Measurements from ENCODE around the gene BLMH. TPM values are rescaled to one million over a fixed set of nuclear protein-coding genes. Genes with fewer than 3 reads are reported as not detected.

Gene BLMH
- total and polyA plus RNA-seq, 10 of the 15 experiments (the other 5 are each of a cell fraction or from before 2014, with no cell fraction given): 16.1 to 63.9 (median 54.0) TPM

GRCh38 chr17:30211371-30211770 is 80.4 kb downstream of the BLMH start (continued):
- TF ChIP-seq MEF2B (IDR thresholded peaks at IDR 0.05; ENCODE audit: partially characterized antibody, poor library complexity, severe bottlenecking) (no peak), WRNIP1 (IDR thresholded peaks at IDR 0.05; ENCODE audit: borderline replicate concordance, low read depth, low read length) (no peak), KAT2A (conservative IDR thresholded peaks at IDR 0.05; ENCODE audit: control insufficient read depth, low read depth, low read length) (no peak)

- ChIA-PET SMC1A (ENCODE audit: uncharacterized antibody, unreplicated experiment) (interaction anchor here (1.2 to 1.8 kb wide), 2 partner anchors 14 to 36 kb away, joined by 3 to 6 read pairs; no protein-coding TSS in a partner anchor), RAD21 (ENCODE audit: unreplicated experiment) (no interaction called here), POLR2A (interaction anchor here (0.7 kb wide), 1 partner anchor 36 kb away, joined by 3 read pairs; no protein-coding TSS in a partner anchor), CTCF (no interaction called here)
- Histone ChIP-seq H4K20me1 (ENCODE audit: control insufficient read depth, insufficient read depth) (no peaks in the 10 kb centered on the region), H3K36me3 (ENCODE audit: control insufficient read depth in 2 of 2, insufficient read depth in 2 of 2, low read length in 1 of 2) (no peaks in the 10 kb centered on the region), H3K79me2 (ENCODE audit: control insufficient read depth, insufficient read depth, low read length) (no peaks in the 10 kb centered on the region; the same call in 1 of the 2 replicates), H3K27ac (ENCODE audit: control insufficient read depth, insufficient read depth) (no peak overlapping the region), H3K9me3 (replicated peaks; ENCODE audit: control insufficient read depth, insufficient read depth, low read length) (no peaks in the 10 kb centered on the region), H3K9ac (ENCODE audit: control insufficient read depth, insufficient read depth, low read length) (no peak overlapping the region), H2AFZ (ENCODE audit: control insufficient read depth, low read depth, low read length) (no peak overlapping the region), H3K4me2 (ENCODE audit: control insufficient read depth, insufficient read depth) (peak overlapping the region; percentile 53; the same call in 1 of the 2 replicates), H3K4me1 (ENCODE audit: control insufficient read depth, insufficient read depth, low read length) (peaks cover 39% of the 10 kb centered on the region), H3K27me3 (replicated peaks in 1 of 2; ENCODE audit: control insufficient read depth in 2 of 2, insufficient read depth in 2 of 2, low read length in 1 of 2) (no peaks in the 10 kb centered on the region), H3K4me3 (no peak overlapping the region)
- ATAC-seq: no peak
- no peak for DNase-seq (ENCODE audit: low read depth, low spot score)
- in situ Hi-C loops (cut with MboI): no loop called here
- no peak for FAIRE-seq
- WGBS (ENCODE audit: insufficient coverage, insufficient replicate concordance, low lambda C conversion rate, missing lambda C conversion rate): 91% methylated on average over 10 of the region's 10 CpGs
- BruUV-seq (replicated peaks): no TSS peak
- TF ChIP-seq ZBTB33 (IDR thresholded peaks at IDR 0.05) (peak; percentile 66; the same call in 1 of the 2 replicates), IRF5 (IDR thresholded peaks at IDR 0.05; ENCODE audit: borderline replicate concordance) (no peak), ZBTB40 (IDR thresholded peaks at IDR 0.05; ENCODE audit: borderline replicate concordance) (no peak)
- intact Hi-C loops (cut with micrococcal nuclease; ENCODE audit: unreplicated experiment): no loop called here
Observed at GRCh38 chr17:30210901-30211300, 80.8 kb downstream of the BLMH start.

Measured in GM12878 (cell line).